Stimulated activated CD4-positive, alpha-beta T cell treated with anti-CD3 and anti-CD28 coated beads, Interleukin-12 subunit alpha, Interleukin-12 subunit beta, amount 100 ng/mL, for 24 hours (primary cell): ENCODE data around the gene TMEM17.

Source experiments
- DNase-seq, 2 experiments: peaks; one replicate each; pipeline ENCODE4 v3.0.0-alpha.2; 2020; ENCODE audit warnings: low read depth in 2 of 2

The TMEM17 gene

DNA sequence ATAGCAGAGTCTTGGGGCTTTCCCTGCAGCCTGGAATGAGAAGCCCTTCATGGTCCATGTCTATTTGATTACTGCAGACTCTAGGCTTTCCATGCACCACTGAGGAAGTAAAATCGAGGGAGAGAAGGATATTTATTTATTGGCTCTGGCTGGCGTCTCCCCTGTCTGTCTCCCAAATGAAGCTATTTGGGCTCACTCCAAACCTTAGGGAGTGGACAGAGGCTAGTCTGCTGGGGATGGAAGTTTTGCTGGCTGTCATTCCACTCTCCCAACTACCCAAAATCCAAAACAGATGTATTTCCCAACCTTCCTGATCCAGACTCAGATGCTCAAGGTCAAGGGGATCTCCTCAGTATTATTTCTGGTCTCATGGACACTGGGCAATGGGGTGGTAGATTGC is 33.7 kb downstream of the TMEM17 start:
- no peak for DNase-seq

- DNase-seq: no peak
These were observed 34.2 kb downstream of the TMEM17 start for GRCh38 chr2:62471816-62472215.

- DNase-seq: no peak
These were observed 34.6 kb downstream of the TMEM17 start for GRCh38 chr2:62471404-62471803.

GRCh38 chr2:62469548-62469947 is 36.4 kb downstream of the TMEM17 start:
- DNase-seq: no peak

DNA sequence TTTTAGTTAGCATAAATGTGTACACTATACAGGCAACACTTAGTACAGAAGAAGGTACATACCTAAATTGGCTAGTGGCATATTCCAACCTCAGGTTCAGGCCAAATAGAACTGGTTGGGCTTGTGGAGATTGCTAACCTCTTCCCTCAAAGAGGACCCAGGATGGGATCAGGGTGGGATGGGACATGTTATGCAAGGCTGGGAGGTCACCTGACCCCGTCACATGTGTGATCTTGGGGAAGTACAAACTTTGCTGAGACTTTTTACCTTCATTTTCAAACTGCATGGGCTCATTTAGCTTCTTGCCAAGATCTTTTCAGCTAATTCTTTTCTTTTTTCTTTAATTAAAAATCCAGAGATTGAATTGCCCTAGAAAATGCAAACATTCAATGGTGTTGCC is 36.9 kb downstream of the TMEM17 start:
- no peak for DNase-seq

GRCh38 chr2:62467475-62468321 is 38.3 kb downstream of the TMEM17 start:
- DNase-seq: no peak

GRCh38 chr2:62467100-62467474 is 38.9 kb downstream of the TMEM17 start:
- no peak for DNase-seq

DNA sequence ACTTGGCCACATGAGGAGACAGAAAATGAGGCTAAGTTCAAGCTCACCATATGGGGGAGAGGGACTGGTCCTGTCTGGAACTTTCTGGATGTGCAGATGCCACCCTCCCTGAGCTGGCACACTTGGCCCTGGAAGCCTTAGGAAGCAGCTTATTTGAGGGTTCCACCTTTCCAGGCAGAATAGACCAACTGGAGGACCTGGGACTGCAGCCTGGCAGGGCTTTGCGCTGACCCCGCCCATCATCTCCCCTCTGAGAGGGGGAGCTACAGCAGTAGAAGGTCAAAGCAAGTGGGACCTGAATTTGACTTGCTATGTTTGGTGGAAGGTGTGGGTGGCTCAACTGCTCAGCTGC is 39.5 kb downstream of the TMEM17 start:
- no peak for DNase-seq

DNA sequence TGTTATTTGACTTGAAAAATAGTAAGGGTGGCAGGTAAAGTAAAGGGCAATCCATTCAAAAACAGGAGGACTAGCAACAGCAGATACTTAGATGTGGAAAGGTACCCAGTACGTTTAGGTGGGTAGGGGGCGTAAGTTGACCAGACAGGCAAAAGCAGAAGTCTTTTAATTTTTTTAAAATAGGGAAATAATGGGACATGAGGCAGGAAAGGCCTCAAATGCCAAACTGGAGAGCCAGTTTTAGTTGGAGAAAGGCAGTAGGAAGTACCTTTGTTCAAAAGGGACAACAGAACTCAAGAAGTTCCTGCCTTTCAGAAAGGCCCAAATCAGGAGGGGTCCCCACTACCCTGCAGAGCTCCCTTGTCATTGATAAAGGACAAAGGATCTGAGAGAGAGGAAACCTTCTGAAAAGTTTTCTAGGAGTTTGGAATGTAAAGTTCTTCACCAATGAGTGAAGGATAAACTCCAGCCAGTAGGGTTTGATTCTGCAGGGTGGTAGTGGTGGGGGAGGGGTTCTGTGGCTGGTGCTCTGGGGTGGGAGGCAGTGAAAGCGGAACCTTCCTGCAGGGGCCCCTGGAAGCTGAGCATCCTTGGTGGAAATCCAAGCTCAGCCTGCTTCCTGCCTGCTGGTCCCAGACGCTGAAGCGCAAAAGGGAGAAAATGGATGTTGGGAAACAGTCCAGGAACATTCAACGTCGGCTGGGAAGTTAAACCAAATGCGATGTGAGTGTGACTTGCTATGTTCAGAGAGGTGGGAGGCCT is 40.1 kb downstream of the TMEM17 start:
- DNase-seq: no peak

DNA sequence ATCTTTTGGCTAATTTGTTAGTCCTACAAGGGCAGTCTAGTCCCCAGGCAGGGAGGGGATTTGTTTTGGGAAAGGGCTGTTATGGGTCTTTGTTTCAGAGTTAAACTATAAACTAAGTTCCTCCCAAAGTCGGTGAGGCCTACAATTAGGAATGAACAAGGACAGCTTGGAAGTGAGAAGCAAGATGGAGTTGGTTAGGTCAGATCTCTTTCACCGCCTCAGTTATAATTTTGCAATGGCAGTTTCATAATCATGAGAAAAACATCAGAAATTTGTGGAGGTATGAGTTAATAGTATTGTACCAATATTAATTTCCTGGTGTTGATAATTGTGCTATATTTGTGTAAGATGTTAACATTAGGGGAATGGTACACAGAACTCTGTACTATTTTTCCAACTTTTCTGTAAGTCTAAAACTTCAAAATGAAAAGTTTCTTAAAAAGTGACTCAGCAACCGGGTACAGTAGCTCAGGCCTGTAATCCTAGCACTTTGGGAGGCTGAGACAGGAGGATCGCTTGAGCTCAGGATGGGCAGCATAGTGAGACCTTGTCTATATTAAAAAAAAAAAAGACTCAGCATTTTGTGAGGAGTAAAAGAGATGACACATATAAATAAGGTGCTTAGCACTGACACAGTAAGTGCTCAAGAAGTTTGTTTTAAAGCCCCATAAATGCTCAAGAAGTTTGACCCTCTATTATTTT is 40.8 kb downstream of the TMEM17 start:
- no peak for DNase-seq

DNA sequence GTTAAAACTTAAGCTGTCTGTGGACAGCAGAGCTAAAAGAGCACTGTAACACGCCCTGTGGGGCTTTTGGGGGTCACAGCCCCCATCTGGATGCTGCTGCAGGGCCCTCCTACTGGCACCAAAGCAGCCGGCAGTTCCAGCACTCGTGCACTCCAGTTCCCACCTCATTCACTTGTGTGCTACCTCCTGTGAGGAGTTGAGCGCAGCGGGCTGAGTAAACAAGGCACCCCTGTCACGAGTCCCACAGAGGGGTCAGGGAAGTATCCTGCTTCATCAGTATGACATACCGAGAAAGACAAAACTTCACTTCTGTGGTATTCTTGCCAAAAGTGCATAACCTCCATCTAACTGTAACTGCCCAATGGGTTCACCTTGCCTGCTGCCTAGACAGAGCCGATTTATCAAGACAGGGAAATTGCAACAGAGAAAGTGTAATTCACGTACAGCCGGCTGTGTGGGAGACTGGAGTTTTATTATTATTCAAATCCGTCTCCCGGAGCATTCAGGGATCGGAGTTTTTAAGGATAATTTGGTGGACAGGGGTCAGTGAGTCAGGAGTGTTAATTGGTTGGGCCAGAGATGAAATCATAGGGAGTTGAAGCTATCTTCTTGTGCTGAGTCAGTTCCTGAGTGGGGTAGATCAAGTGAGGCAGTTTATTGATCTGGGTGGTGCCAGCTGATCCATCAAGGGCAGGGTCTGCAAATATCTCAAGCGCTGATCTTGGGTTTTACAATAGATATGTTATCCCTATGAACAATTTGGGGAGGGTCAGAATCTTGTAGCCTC is 41.6 kb downstream of the TMEM17 start:
- DNase-seq: no peak

DNA sequence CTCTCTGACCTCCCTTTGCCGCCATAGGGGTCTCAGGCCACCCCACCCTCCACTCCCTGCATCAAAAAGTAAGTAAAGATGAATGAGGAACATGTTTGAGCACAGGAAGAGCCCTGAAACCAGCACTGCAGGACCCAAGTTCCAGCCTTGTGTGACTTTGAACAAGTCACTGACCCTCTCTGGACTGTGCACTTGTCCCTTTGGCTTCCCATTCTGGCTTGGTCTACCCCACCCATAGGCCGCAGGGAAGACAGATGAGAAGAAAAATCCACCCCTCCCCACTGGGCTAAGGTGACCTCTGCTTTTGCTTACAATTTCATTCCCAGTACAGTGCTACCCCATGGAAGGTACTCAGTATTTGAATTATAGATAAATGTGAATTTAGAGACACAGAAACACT is 43.8 kb downstream of the TMEM17 start:
- DNase-seq: no peak

DNA sequence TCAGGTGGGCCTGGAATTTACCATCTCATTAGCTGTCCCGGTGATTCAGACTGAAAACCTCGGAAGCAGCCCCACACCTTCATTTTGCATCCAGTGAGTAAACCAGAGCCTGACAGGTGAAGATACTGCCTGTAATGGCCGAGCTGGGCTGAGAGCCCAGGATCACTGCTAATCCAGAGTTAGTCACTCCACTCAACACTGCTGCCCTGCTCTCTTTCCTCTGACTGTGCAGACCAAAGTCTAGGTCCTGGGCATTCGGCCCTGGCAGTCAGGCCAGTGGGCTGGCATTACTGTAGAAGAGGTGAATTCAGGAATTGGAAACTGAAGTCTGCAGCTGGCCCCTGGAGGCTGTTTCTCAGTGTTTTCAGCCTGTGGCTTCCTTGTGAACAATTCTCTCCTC is 44.3 kb downstream of the TMEM17 start:
- DNase-seq: no peak

DNA sequence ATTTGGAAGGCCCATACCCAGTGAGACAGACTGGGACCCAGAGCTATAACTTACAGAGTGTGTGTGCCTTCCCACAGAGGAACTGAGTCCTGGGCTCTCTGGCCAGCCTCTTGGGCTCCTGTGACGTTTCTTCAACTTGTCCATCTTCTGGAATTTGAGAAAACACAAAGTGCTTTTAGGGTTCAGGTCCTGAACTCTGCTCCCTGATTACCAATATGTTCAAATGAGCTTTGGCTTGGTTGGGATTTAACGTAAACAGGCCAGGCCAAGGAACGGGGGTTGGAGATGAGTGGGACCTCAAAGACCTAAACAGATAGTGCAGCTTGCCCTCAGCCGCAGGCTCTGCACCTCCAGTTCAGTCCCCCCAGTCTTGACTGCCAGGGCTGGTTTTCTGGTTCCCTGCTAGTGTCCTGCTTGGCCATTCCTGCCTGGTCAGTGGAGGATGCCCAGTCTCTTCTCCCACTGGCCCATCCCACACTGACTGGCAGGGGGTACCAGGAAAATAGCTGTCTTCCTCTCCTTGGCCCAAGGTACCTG is 44.9 kb downstream of the TMEM17 start:
- DNase-seq: no peak

GRCh38 chr2:62460175-62460574 is 45.8 kb downstream of the TMEM17 start:
- DNase-seq: no peak

DNA sequence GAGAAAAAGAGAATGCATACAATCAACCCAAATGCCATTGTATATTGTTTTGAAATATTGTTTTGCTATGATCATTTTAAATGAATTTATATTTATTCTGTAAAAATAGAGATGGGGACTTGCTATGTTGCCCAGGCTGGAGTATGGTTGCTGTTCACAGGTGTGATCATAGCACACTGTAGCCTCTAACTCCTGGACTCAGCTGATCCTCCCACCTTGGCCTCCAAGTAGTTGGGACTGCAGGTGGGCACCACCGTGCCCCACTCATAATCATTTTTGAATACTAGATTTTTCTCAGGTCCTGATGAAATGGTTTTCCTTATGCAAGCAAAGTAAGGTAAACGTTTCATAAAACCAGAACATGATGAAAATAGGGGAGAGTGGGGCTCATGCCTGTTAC is 46.3 kb downstream of the TMEM17 start:
- DNase-seq: no peak

GRCh38 chr2:62459106-62459505 is 46.9 kb downstream of the TMEM17 start:
- DNase-seq: no peak

GRCh38 chr2:62458671-62459081 is 47.3 kb downstream of the TMEM17 start:
- DNase-seq: no peak

GRCh38 chr2:62458206-62458641 is 47.8 kb downstream of the TMEM17 start:
- DNase-seq: no peak

DNA sequence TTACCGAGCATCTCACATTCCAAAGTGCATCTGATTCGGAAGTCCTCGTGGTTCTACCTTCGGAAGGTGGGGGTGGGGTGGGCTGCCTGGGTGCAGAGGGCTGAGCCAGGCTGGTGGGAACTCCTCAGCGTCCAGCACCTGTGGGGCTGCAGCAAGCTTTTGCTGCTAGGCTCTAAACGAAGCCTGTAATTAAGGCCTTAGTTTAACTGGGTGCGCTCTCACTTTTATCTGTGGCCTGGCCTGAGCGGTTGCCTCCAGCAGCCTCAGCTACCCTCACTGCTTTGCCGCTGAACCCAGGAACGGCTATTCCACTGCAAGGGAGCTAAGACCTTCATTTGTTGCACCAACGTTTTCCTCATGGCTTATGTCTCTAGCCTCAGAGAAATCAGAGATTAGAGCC is 48.4 kb downstream of the TMEM17 start:
- no peak for DNase-seq

DNA sequence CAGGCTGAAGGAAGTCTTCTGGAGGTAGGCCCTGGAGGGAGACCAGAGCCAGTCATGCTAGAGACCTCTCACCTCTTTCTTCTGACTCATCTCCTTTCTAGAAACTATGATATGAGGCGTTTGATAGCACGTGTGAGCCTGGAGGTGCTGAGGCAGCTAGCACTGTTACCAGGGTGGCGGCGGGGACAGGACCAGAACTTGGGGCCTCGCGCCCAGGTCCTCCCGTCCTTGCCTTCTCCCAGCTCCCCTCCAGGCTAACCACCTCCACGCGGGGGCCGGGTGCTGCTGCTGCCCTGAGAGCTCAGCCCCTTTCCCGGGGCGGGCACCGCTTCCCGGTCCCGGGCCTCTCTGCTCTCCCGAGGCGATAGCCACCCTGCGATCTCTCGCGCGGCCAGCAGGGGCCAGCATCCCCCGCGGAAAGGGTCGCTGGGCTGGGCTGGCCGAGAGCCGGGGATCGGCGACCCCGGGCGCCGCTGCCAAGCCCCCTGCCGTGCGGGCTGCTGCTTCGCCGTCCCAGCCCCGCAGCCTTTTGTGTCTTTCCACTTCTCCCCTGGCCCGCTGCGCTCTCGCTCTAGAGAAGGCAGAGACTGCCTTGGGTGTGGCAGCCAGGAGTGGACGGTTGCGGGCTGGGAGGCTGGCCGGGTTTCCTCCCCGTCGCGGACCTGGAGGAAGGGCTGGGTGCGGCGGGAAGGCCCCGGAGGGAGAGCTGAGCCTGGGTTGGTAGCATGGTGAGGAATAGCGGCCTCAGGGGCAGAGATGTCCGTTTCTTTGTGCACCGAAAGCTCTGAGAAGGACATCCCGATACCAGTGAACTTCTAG is 49.1 kb downstream of the TMEM17 start:
- DNase-seq: peak; percentile 41 to 63
